NCI-H1417 treated with DMSO at 0.1 percent for 48 hours (cell line): ENCODE measurements around the gene C20orf202.

Source experiments
- DNase-seq: peaks from one replicate; lab custom pipeline; 2025; lab: John Stamatoyannopoulos, UW

C20orf202 gene

DNA sequence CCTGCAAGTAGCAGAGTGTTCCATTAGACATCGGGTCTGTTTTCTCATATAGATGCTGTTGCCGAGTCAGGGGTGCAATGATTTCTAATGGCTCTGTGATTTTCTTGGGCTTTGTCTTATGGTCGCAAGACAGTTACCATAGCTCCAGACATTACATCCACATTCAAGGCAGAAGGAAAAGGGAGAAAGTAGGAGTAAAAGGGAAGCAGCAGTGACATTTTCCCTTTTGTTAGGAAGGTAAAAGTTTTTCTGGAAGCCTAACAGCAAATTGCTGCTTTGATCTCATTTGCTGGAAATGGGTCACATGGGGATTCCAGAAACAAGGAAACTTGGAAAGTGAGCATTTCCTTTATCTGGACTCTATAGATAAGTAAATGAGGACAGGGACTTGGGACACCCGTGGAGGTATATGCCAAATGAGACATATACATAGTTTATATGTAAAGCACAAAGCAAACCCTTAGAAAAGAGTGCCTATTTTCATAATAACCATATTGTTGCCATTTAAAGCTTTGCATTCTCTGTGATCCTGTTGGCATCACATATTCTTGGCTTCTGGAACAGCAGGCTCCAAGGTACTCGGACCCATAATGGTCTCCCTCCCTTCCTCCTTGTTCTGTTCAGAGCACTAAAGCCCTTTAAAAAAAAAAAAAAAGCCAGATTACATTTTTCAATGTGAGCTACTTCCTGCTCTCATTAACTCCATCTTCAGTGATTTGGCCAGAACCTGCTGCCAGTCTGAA, at the start of gene C20orf202:
Gene C20orf202 (plus strand): TSS at position 693 of the 743 bp plus-strand sequence. CDS start 132 bp downstream, outside the sequence.
- no peak for DNase-seq

DNA sequence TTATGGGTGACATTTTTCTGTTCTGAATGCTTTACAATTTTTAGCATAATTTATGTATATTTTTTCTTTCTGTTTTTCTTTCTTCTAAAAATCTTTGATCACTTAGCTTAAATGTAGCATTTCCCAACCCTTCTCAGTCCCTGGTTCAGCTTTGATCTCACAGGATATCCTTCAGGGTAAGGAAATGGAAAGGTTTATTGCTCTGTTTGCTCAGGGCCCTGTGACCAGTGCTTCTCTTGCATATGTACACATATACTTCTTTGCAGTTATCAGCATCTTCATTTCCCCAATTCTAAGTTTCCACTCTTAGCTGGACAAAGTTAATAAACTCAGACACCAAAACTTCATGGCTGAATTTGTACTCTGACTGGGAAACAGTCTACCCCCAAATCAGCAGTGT, 49.0 kb upstream of the C20orf202 start:
- no peak for DNase-seq

DNA sequence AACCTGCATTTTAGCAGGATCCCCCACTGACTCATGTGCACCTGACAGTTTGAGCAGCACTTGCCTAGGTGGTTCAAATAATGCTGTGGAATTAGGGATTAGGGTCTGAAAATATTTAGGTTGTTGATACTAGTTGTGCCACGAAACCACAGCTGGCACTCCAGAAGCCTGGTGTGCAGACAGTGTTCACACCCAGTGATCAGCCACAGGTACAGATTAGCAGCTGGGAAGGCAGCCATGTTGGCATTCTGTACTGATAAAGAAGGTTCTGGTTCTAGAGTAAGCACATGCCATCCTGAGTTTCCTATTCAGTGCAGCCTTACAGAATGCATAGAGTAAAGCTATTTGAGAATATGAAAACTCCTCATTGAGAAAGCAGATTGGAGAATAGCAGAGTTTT, 48.6 kb upstream of the C20orf202 start:
- DNase-seq, result no peak

DNA sequence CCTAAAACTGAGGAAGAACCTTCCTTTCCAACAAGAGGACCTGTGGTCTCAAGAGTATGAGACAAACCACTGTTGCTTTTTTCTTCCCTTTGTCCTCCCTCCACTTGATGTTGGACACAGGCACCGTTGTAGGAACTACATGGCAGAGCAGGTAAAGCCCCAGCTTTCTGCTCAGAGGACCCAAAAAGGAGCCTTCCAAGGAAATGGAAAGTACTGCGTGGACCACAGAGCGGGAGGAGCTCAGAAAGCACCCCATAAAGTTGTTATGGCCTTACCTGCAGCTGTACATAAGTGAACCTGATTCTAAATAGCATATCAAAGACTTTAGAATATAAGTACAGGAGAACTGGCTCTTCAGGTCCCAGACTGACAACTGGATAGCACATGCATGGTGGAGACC, 47.9 kb upstream of the C20orf202 start:
- DNase-seq, result no peak

DNA sequence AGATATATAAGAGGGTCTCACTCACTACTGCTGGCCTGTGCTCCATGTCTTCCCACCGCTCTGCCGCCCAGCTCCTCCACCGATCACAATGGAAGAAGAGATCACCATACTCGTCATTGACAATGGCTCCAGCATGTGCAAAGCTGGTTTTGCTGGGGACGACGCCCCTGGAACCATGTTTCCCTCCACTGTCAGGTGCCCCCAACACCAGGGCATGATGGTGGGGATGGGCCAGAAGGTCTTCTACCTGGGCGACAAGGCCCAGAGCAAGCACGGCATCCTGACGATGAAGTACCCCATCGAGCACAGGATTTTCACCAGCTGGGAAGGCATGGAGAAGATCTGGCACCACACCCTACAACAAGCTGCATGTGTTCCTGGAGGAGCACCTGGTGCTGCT, 42.8 kb upstream of the C20orf202 start:
- no peak for DNase-seq

DNA sequence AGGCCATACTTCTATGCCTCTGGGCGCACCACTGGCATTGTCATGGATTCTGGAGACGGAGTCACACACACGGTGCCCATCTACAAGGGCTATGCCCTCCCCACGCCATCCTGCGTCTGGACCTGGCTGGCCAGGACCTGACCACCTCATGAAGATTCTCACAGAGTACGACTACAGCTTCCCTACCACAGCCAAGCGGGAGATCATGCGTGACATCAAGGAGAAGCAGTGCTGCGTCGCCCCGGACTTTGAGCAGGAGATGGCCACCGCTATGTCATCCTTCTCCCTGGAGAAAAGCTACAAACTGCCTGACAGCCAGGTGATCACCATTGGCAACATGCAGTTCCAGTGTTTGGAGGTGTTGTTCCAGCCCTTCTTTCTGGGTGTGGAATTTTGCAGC, 42.3 kb upstream of the C20orf202 start:
- no peak for DNase-seq

DNA sequence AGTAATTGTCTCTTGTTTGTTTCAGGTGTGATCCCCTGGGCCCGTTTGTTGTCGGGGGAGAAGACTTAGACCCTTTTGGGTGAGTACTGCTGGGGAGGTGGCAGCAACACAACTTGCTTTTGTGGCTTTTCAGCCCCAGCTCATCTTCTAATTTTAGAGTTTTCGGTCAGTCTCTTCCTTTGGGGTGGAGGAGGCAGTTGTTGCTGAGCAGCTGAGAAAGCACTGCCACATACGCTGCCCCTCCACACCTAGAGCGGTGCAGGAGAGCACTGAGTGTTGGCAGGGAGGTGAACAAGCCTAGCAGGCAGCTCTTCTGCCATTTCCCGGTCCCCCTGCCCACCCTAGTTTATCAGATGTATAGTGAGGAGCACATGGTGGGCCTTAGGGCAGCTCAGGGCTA, 40.1 kb upstream of the C20orf202 start:
- DNase-seq, result no peak

DNA sequence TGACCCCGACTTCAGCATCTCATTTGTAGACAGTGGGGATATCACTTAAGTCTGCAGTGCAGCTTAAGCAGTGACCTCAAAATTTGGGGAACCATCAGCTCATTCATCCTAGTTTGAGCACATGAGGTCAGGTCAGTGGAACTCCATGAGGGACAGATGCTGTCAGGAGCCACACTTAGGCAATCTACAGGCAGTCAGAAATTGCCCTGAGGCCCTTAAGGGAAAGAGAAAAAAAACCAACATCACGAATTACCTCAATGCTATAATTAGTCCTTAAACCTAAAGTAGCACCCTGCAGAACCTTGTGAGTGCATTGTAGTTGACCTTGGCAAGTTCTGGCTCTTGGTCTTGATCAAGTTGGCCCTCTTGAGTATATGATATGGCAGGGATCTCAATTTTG, 39.6 kb upstream of the C20orf202 start:
- no peak for DNase-seq

DNA sequence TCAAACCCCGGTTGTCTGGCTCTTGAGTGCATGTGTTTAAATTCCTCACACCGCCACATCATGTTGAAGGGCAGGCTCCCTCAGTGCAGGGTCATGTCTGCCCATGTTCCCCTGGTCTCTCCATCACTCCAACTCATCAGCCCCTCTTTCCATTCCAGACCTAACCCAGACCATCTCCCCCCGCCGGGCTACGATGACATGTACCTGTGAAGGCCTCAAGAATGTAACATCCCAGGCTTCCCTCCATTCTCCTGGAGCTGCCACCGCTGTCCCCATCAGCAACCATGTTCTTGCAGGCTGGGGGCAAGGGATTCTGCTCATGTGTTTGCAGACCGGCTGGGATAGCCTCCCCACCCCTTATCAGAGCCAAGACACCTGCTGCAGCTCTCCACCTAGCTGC, 38.4 kb upstream of the C20orf202 start:
- DNase-seq, result no peak

DNA sequence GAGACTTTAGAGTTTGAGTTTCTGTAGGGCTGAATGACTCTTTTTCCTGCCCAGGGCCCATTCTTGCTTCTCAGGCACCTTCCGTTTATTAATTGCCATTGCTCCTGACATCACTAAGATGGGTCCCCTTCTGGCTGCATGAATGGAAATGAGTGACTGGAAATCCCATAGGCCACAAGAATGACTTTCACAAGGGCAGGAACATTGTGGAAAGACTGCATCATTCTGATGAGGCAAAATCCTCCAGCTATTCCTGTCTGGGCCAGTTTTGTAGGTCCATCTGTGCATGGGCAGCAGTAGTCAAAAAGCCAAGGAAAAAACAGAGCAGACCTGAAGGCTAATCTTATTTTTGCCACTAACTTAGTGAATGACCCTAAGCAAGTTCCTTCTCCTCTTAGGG, 37.7 kb upstream of the C20orf202 start:
- no peak for DNase-seq

DNA sequence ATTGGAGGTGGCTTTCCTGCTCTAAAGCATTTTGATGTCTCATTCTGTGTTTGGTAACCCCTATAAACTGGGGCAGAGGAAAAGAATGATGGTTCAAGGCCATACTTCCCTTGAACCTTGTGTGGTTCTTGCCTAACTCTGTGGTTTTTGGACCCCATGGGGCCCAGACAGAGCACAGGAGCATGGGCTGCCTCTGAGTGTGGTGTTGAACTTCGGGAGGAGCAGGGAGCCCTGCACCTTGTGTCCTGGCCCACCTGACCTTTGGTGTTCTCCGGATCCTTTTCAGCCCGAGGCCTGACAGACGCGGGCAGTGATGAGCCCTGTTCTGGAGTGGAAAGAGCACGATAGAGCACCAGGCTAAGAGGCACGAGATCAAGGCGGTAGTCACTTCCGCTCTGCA, 37.3 kb upstream of the C20orf202 start:
- no peak for DNase-seq

DNA sequence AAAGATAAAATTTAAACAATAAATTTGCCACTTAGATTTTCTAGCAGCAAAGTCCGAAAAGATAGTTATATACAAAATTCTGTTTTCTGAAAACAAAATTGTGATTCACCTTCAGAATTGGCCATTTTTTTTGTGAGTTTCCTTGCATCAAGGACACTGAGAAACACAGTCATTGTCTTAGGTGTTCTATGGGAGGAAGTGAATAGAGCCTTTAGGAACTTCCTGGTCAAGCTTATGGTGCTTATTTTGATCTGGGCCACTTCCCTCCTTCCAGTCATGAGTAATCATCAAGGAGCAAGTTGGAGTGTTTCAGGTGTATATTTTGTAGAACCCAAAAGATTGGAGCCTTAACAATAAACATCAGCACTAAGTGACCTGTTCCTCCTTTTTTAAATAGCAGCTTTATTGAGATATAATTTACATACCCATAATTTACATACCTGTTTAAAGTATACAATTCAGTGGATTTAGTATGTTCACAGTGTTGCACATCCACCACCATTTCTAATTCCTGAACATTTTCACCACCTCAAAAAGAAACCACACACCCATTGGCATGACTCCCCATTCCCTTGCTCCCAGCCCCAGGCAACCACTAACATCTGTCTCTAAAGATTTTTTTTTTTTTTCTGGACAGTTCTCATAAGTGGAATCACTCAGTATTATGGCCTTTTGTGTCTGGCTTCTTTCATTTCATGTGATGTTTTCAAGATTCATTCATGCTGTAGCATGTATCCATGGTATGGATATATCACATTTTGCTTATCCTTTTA, 36.1 kb upstream of the C20orf202 start:
- no peak for DNase-seq

DNA sequence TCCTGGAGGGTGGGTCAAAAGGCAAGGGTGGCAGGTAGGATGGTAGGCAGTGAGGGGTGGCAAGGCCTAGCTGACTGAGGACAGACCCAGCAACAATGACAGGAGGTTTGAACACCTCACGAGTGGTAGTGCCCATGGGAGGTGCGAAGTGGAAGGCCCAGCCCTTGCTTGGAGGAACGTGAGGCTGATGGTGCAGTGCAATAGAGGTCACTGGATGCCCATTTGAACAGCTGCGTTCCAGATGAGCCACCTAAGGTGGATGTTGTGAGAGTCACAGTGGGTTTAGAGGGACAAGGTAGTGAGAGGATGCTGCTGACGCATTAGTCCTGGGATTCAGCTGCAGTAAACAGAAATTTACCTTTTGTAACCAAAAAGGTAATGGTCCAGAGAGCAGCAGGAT, 34.0 kb upstream of the C20orf202 start:
- no peak for DNase-seq

DNA sequence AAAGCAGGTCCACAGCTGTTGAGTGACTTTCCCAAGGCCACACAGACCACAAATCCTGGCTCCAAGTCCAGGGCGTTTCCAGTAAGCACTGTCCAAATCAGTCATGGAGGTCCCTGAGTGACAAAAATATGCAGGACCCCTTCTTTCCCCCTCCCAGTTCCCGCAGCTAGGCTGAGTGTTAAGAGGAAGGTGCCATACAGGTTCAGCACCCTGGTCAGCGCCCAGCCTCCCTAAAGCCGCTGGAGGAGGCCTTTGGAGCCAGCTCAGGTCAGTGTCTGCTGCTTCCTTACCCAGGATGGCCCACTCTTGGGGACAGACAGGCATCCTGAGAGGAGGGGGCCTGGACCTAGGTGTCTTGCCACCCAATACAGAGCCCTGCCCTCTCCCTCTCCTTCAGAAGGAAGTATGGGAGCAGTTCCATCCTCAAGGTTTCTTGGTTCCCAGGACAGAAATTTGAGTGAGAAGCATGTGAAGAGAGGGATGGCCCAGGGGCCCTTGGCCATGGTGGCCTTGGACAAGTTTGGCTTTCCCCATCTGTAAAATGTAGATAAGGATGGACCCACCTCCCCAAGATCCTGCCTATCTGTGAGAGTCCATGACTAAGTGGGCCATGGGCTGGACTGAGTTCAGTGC, 31.7 kb upstream of the C20orf202 start:
- DNase-seq, result no peak

DNA sequence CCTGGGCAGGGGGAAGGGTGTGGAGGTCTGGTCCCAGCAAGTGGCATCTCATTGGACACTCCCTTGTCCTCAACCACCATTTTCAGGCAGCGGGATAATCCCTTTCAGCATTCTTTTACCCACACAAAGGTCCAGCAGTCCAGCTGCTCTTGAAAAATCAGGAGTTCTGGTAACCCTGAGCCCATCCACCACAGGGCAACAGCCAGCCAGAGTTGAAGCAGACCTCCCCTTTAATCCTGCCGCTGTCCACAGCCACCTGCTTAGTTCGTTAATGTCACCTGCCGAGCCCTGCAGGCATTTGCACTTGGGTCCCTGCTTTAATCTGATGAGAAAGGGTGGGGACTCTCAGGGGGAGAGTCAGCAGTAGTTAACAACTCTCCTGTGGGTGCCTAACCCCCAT, 29.6 kb upstream of the C20orf202 start:
- no peak for DNase-seq

DNA sequence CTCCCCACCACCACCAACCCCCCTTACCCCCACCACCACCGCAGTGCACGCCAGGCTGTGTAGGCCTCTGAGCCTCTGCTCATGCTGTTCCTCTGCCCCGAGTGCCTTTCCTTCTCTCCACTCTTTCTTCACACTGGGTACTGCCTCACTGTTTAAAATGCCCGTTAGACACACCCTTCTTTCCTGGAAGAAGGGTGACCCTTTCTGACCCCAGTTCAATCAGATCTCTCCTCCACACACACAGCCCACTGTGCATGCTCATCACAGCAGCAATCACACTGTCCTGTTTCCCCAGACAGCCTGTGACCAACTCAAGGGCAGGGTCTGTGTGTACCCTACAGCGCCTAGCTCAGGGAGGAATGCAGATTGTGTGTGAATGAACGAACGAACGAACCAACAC, 28.5 kb upstream of the C20orf202 start:
- DNase-seq, result no peak

DNA sequence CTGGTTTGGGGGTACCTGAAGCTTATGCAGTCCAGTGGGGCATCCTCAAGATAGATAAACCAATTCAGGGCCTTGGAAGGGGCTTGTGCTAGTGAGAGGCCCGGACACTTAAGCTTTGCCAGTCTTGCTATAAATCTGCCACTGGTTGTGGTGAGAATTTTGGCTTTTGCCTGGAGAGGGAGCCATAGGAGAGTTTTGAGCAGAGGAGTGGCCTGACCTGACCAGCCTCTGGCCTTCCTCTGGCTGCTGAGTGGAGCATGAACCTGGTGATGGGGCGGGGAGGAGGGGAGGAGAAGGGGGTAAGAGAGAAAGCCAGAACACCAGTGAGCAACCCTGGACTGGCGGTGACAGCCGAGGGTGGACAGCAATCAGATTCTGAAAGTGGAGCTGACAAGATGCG, 25.6 kb upstream of the C20orf202 start:
- no peak for DNase-seq

DNA sequence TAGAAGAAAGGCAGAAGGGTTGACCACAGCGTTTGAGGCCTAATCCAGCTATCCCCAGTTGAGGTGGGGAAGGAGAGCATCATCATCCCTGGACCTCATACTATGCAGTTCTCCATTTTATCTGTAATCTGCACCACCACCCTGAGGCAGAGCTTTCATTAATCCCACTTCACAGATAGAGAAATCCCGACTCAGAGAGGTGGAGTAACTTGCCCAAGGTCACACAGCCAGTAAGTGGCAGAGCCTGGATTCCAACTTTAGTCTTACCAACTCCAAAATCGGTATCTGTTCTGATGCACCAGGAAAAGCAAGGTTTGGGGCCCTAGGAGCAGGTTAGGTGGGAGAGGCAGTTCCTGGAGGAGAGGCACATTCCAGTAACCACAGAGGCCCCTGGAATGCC, 25.2 kb upstream of the C20orf202 start:
- no peak for DNase-seq

DNA sequence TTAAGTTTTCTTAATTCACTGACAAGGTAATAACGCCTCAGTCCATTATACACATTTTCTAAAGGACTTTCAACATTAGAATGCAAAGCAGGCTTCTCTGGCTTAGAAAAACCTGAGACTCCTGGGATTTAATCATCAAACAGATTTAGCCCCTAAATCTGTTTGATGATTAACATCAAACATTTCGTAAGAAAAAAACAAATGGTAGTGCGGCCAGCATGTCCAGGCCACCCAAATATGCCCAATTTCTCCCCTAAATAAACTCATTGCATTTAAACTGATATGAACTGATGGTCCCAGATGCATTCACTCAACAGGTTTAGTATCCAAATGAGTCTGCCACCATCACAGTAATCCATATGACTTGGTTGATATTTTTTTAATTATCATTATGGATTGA, 24.6 kb upstream of the C20orf202 start:
- DNase-seq, result no peak

DNA sequence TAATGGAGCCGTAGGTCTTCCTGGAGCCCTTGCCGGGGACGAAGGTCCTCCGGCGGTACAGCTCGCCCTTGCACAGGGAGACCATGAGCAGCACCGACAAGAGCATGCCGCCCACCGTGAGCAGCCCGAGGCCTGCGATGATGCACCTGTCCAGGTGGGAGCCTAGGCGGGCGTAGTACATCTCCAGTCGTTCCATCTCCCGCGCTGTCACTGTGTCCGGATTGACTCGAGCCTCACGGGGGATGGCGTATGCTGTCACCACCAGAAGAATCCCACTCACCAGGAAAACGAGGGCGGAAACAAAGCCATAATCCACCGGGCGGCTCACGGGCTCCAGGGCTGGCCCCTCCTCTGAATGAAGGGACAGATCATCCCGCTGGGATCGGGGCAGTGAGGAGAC, 22.3 kb upstream of the C20orf202 start:
- no peak for DNase-seq

DNA sequence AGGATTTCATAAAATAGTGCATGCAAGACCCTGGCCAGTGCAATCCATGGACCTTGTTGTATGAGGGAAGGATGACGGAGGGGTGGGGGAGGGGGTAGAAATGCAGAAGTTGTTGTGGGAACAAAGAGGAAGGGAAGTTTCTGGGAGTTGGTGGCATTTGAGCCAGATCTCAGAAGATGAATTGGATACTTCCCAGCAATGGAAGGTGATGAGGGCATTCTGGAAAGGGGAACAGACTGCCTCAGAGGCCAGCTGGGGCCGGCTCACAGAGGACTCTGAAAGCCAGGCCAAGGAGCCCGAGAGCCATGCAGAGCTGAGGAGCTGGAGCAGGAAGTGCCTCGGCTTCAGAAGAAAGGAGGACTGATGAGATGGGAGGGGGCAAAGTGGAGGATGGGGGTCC, 21.1 kb upstream of the C20orf202 start:
- DNase-seq, result no peak

DNA sequence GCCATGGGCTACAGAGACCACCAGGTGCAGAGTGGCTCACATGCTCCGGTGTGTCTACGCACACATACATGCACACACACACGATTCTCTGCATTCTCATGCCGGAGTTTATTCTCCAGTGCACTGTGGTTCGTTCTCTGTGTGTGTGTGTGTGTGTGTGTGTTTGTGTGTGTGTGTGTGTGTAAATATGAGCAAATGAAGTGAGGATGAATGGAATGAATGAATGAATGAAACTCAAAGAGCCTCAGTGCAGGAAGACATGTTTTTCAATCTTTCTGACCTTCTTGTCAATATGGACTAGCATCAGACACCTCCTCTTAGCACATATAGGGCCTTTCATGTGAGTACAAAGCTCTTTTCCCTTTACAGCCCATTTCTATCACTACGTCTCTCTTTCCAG, 20.1 kb upstream of the C20orf202 start:
- DNase-seq, result no peak

DNA sequence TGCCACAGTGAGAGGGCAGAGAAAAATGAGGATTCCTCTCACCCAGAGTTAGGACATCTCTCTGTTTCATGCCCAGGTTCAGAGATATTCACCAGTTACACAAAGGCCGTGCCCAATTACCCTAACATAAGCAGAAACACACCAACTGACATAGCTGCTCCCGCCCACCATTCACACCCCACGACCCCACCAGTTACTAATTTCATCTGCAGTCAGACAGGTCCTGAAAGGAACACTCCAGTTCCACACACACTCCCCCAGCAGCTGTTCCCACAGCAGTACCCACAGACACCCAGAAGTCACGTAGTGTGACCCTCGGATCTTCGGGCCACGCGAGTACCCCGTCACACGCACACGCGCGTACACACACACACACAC, 19.0 kb upstream of the C20orf202 start:
- no peak for DNase-seq
